ENCODE results near the gene USP20. TPM values are rescaled to one million over a fixed set of nuclear protein-coding genes. Genes with fewer than 3 reads are reported as not detected.

USP20 gene
- total and polyA plus RNA-seq, 2 donors (not counting 3 experiments of a cell fraction or from before 2014, with no cell fraction given), result 13.4 to 25.9 TPM

- DNase-seq (ENCODE audit: low read depth, low spot score), result no peak
- no peaks in the 10 kb centered on the region for H3K27me3 ChIP-seq (ENCODE audit: control insufficient read depth in 2 of 2, insufficient read depth in 2 of 2, low read length in 2 of 2)
- no TSS peak for BruUV-seq (replicated peaks)
- no peak overlapping the region for H3K9ac ChIP-seq (replicated peaks; ENCODE audit: extremely low read depth, insufficient read depth, low read length)
- H2AFZ ChIP-seq (ENCODE audit: low read depth, low read length), result no peak overlapping the region
- POLR2A ChIA-PET, result no interaction called here
- no peak overlapping the region for H3K27ac ChIP-seq (ENCODE audit: insufficient read depth, low read depth, low read length)
- no peak for FAIRE-seq
- no peak for TF ChIP-seq CTCF (IDR thresholded peaks at IDR 0.05; ENCODE audit: extremely low read depth in 1 of 2, insufficient read depth in 1 of 2, low read depth in 1 of 2, low read length in 2 of 2)
- TF ChIP-seq FOS (IDR thresholded peaks at IDR 0.05; ENCODE audit: borderline replicate concordance, insufficient read depth, low read length), result no peak
- no peak for TF ChIP-seq JUN (IDR thresholded peaks at IDR 0.05; ENCODE audit: borderline replicate concordance, insufficient read depth, insufficient read length, low read depth)
- no peak for TF ChIP-seq GATA2 (IDR thresholded peaks at IDR 0.05; ENCODE audit: insufficient read depth, insufficient read length, low read depth, low read length)
- no peak for TF ChIP-seq MYC (IDR thresholded peaks at IDR 0.05; ENCODE audit: low read depth, low read length)
- no peak for TF ChIP-seq MAX (IDR thresholded peaks at IDR 0.05; ENCODE audit: insufficient read depth, insufficient read length)
- no peak for TF ChIP-seq POLR2AphosphoS5 (IDR thresholded peaks at IDR 0.05; ENCODE audit: insufficient read depth, low read depth, low read length)
- TF ChIP-seq POLR2A (IDR thresholded peaks at IDR 0.05; ENCODE audit: low read depth, low read length), result no peak
- TF ChIP-seq EZH2 (IDR thresholded peaks at IDR 0.05; ENCODE audit: borderline replicate concordance, low read depth, low read length, severe bottlenecking), result no peak
- H3K9me1 ChIP-seq (replicated peaks; ENCODE audit: control insufficient read depth, extremely low read depth, insufficient read depth, low read length), result no peaks in the 10 kb centered on the region
- H3K4me1 ChIP-seq (ENCODE audit: control insufficient read depth, extremely low read depth, insufficient read depth, low read length), result peaks cover 12% of the 10 kb centered on the region
- H4K20me1 ChIP-seq (replicated peaks; ENCODE audit: control insufficient read depth, extremely low read depth, insufficient read depth, low read length), result no peaks in the 10 kb centered on the region
- dilution Hi-C loops (cut with MboI; ENCODE audit: extremely low pct_ligation_motif_present, low sequenced_read_pairs), result no loop called here
- no peaks in the 10 kb centered on the region for H3K36me3 ChIP-seq (ENCODE audit: control insufficient read depth in 2 of 2, extremely low read depth in 1 of 2, insufficient read depth in 2 of 2, low read length in 2 of 2)
- H3K4me2 ChIP-seq (ENCODE audit: insufficient read depth, low read length), result no peak overlapping the region
- intact Hi-C loops (cut with micrococcal nuclease), result loop anchor here (5.0 kb wide), 1 partner anchor 258 kb away; no protein-coding TSS in a partner anchor
- CTCF ChIA-PET, result interaction anchor here (0.9 kb wide), 3 partner anchors 9 to 197 kb away, joined by 3 to 5 read pairs (median 3); partner anchors contain the start of gene ASB6
- no peaks in the 10 kb centered on the region for H3K9me3 ChIP-seq (replicated peaks; ENCODE audit: control insufficient read depth, insufficient read depth, low read length)
- H3K4me3 ChIP-seq (replicated peaks in 1 of 3; ENCODE audit: insufficient read depth in 1 of 3, low read depth in 1 of 3, low read length in 3 of 3), result no peak overlapping the region
- peaks cover 4% of the 10 kb centered on the region for H3K79me2 ChIP-seq (ENCODE audit: control insufficient read depth, insufficient read depth, low read length)
Observed at GRCh38 chr9:129839324-129840023, 4.2 kb downstream of the USP20 start.
